NCI-H82 (cell line): ENCODE results near the gene KLRC3.
"Not testable (repeated sequence)": the region's sequence is repeated elsewhere in the genome, so short reads cannot be mapped to it uniquely, and the experiment has no call there.

Experiments
- DNase-seq: peaks from one replicate; lab custom pipeline; 2025; lab: John Stamatoyannopoulos, UW

KLRC3 gene

DNA sequence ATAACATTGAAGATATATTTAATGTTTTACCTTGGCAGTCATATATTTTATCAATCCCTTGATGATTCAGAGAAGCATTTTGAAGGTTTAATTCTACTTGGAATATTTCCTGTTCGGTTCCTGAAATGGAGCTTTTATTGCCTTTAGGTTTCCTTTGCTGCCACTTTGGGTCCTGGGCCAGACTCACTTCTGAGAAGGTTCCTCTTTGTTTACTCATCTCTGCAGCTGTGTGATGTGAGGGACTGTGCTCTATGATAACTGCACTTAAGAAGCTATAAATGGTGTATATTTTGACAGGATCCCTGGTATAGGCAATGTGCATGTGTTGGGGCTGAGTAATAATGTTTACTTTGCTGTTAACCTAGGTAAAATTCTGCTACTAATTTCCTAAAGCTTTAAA is at the start of gene KLRC3:
Gene KLRC3, minus strand, starts transcription at position 262 of the 400 bp plus-strand sequence. Its CDS starts 45 bp downstream, at position 217.
- not testable (repeated sequence) for DNase-seq

- no peak for DNase-seq
These were observed 49.3 kb upstream of the KLRC3 start for GRCh38 chr12:10469701-10470100.

DNA sequence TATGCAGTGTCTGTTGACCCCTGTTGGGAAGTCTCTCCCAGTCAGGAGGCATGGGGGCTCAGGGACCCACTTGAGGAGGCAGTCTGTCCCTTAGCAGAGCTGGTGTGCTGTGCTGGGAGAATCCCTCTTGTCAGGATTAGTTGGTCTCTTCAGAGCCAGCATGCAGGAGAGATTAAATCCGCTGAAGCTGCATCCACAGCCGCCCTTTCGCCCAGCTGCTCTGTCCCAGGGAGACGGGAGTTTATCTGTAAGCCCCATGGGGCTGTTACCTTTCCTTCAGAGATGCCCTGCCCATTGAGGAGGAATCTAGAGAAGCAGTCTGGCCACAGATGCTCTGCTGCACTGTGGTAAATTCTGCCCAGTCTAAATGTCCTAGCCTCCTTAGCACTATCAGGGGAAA is 45.9 kb upstream of the KLRC3 start:
- DNase-seq = peak; percentile 92

DNA sequence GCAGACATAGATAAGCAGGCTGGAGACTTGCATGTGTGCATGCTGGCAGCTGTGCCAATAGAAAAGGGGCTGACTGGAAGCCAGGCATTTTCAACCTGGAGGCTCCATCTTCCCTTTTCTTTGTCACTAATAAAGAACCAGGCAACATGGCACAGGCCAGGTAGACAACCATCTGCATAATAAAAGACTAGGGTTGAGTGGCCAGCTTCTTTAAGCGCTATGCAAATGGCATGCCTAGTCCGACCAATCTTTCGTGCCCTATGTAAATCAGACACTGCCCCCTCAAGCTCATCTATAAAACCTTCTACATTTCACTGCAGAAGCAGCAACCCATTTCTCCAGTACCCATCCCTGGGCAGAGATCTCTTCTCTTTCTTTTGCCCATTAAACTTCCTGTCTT is 37.4 kb upstream of the KLRC3 start:
- no peak for DNase-seq

GRCh38 chr12:10456856-10457255 is 36.5 kb upstream of the KLRC3 start:
- no peak for DNase-seq

DNA sequence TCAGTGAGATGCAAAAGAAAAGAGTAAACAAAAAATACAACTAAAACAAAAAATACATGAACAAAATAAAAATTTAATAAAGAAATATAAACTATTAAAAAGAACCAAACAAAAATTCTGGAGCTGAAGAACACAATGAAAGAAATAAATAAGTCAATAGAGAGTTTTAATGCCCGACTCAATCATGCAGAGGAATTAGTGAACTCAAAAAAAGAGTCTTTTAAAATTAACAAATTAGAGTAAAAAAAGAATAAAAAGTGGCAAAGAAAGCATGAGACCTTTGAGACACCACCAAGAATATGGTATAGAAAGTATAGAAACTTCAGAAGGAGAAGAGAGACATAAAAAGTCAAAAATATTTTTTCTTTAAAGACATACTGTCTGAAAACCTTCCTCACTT is 35.4 kb upstream of the KLRC3 start:
- no peak for DNase-seq

- no peak for DNase-seq
These were observed 34.1 kb upstream of the KLRC3 start for GRCh38 chr12:10454531-10454930.

DNA sequence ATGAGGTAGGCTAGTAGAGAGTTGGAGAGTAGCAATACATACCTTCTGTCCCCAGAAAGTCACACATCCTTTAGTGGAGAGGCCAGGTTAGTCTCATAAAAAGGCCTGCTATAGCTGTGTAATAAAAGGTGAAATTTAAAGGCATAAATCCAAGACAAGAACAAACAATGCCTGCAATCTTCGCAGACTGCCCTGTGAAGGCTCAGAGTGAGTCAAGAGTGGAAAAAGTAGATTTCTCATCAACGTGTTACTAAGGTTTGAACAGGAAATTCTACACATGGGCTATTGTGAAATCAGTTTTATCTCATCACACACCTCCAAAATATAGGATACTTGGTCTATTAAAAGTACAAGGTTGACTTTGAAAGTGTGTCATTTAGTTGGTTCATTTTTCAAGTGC is 32.8 kb upstream of the KLRC3 start, which contains the start of gene KLRC1:
Gene KLRC1, minus strand, starts transcription at position 222 of the 400 bp plus-strand sequence. CDS start 2,221 bp downstream, outside the sequence.
- no peak for DNase-seq

GRCh38 chr12:10448236-10448635 is 27.8 kb upstream of the KLRC3 start:
- DNase-seq = no peak

DNA sequence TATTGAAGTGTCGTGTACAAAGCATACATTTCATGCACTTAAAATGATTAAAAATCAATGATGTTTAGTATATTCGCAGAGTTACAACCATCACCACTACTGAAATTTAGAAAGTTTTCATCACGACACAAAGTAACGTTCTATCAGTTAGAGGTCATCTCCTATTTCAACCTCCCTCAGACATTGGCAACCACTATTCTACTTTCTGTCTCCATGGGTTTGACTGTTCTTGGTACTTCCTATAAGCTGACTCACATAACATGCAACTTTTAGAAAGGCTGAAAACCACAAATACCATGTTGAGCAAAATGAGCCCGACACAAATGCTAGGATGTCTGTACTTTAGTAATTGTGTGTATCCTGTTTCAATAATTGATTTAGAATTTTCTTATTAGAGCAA is 25.7 kb upstream of the KLRC3 start:
- DNase-seq = not testable (repeated sequence)

- DNase-seq = not testable (repeated sequence)
These were observed 20.7 kb upstream of the KLRC3 start for GRCh38 chr12:10441144-10441543.

DNA sequence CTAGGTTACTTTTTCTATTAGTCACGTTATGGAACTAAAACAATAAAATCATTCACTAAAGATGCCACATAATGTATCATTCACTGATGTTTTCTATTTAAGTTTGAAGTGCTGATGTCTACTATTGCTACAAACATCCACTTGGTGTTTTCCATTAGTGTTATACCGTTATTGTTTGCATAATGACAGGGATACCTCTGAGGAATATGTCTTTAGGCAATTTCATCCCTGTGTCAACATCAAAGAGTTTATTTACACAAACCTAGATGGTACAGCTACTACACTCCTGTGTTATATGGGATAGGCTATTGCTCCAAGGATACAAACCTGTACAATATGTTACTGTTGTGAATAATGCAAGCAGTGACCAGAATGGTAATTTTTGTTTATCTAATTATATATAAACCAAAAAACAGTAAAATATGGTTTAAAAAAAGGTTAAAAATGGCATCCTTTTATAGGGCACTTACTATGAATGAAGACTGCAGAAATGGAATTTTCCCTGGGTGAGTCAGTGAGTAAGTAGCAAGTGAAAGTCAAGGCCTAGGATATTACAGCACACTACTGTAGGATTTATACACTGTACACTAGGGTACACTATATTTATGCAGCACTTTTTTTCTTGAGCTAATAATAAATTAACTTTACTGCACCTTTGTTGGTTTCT is 19.3 kb upstream of the KLRC3 start:
- not testable (repeated sequence) for DNase-seq

DNA sequence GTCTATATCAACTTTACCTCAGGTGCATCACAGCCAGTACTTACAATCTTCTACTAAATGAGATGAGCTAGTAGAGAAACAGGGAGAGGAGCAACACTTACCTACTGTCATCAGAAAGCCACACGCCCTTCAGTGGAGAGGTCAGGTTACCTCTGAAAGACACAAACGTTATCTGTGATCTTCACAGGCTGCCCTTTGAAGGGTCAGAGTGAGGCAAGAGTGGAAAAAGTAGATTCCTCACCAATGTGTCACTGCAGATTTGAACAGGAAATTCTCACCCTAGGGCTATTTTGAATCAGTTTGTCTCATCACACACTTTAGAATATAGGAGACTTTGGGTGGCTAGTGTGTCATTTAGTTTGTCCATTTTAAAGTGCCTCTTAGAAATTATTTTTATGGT is 17.2 kb upstream of the KLRC3 start:
- not testable (repeated sequence) for DNase-seq

DNA sequence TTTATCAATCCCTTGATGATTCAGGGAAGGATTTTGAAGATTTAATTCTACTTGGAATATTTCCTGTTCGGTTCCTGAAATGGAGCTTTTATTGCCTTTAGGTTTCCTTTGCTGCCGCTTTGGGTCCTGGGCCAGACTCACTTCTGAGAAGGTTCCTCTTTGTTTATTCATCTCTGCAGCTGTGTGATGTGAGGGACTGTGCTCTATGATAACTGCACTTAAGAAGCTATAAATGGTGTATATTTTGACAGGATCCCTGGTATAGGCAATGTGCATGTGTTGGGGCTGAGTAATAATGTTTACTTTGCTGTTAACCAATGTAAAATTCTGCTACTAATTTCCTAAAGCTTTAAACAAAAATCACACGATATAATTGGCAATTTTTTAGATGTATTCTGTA is 15.4 kb upstream of the KLRC3 start, which contains the start of gene KLRC2:
Gene KLRC2, minus strand, starts transcription at position 195 of the 400 bp plus-strand sequence. Its CDS starts 24 bp downstream, at position 171.
- not testable (repeated sequence) for DNase-seq

- DNase-seq = not testable (repeated sequence)
These were observed 10.2 kb upstream of the KLRC3 start for GRCh38 chr12:10430623-10431022.

DNA sequence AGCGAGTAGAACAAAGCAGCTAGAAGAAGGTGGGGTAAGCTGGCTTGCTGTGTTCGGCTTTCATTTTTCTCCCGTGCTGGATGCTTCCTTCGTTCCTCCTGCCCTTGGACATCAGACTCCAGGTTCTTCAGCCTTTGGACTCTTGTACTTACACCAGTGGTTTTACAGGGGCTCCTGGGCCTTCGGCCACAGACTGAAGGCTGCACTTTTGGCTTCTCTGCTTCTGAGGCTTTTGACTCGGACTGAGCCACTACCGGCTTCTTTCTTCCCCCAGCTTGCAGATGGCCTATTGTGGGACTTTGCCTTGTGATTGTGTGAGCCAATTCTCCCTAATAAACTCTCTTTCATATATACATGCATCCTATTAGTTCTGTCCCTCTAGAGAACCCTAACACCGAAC is 5.5 kb upstream of the KLRC3 start:
- DNase-seq = not testable (repeated sequence)

DNA sequence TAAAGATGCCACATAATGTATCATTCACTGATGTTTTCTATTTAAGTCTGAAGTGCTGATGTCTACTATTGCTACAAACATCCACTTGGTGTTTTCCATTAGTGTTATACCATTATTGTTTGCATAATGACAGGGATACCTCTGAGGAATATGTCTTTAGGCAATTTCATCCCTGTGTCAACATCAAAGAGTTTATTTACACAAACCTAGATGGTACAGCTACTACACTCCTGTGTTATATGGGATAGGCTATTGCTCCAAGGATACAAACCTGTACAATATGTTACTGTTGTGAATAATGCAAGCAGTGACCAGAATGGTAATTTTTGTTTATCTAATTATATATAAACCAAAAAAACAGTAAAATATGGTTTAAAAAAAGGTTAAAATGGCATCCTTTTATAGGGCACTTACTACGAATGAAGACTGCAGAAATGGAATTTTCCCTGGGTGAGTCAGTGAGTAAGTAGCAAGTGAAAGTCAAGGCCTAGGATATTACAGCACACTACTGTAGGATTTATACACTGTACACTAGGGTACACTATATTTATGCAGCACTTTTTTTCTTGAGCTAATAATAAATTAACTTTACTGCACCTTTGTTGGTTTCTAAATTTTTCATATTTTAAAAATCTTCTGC is 4.0 kb upstream of the KLRC3 start:
- not testable (repeated sequence) for DNase-seq

DNA sequence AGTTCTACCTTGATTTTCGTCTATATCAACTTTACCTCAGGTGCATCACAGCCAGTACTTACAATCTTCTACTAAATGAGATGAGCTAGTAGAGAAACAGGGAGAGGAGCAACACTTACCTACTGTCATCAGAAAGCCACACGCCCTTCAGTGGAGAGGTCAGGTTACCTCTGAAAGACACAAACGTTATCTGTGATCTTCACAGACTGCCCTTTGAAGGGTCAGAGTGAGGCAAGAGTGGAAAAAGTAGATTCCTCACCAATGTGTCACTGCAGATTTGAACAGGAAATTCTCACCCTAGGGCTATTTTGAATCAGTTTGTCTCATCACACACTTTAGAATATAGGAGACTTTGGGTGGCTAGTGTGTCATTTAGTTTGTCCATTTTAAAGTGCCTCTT is 1.8 kb upstream of the KLRC3 start:
- not testable (repeated sequence) for DNase-seq

DNA sequence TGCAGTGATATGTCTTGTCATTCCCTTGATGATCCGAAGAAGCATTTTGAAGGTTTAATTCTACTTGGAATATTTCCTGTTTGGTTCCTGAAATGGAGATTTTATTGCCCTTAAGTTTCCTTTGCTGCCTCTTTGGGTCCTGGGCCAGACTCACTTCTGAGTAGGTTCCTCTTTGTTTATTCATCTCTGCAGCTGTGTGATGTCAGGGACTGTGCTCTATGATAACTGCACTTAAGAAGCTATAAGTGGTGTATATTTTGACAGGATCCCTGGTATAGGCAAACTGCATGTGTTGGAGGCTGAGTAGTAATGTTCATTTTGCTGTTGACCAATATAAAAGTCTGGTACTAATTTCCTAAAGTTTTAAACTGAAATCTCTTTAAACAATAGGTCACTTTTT is 11.0 kb downstream of the KLRC3 start, which contains the start of gene KLRC4:
Gene KLRC4, minus strand, starts transcription at position 366 of the 400 bp plus-strand sequence. Its CDS starts 182 bp downstream, at position 184.
- DNase-seq = no peak

DNA sequence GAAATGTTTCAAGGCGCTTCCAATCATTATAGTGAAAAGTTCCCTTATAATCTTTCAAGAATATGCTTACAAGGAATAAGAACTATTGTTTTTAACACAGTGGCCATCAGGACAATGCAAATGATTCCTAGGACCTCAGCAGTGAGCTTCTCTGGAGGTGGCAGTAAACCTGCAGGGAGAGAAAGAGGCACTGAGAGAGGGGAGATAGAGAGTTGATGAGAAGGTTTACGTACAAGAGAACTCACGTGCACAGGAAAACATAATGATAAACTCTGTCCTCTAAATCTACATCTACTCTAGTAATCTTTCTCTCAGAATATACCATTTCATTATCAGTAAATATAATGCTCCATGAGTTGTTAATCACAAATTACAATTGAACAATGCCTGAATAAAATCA is 11.6 kb downstream of the KLRC3 start:
- DNase-seq = no peak

- DNase-seq = no peak
These were observed 13.7 kb downstream of the KLRC3 start for GRCh38 chr12:10406725-10407124.

GRCh38 chr12:10405294-10405693 is 15.1 kb downstream of the KLRC3 start:
- no peak for DNase-seq

GRCh38 chr12:10404798-10405197 is 15.6 kb downstream of the KLRC3 start:
- no peak for DNase-seq
